K562 (cell line): ENCODE measurements around the gene TBC1D10A. TPM values are rescaled to one million over a fixed set of nuclear protein-coding genes. Genes with fewer than 3 reads are reported as not detected.

Experiments
- C11orf30 ChIP-seq: fragments of 450-650 bp; IDR thresholded peaks from 2 replicates; pipeline ENCODE4 v1.6.1; 2016; ENCODE audit warnings: low read depth, mild to moderate bottlenecking
- ETS2 ChIP-seq: IDR thresholded peaks from 2 replicates; pipeline ENCODE4 v1.6.1; 2016; ENCODE audit warnings: borderline replicate concordance, missing genetic modification characterization, mild to moderate bottlenecking, moderate library complexity, missing compliant biosample characterization; ENCODE audit not compliant: poor library complexity, severe bottlenecking
- L3MBTL2 ChIP-seq: fragments of 450-650 bp; IDR thresholded peaks from 2 replicates; pipeline ENCODE4 v1.6.1; 2016; ENCODE audit warnings: mild to moderate bottlenecking, moderate library complexity
- MYBL2 ChIP-seq, 2 experiments: fragments of 450-650 bp in 1 of 2; sonication (generic) in 1 of 2; formaldehyde crosslinking in 1 of 2; IDR thresholded peaks; 2 replicates each; pipeline versions ENCODE4 v1.6.1 to v1.8.1; 2017 to 2022; ENCODE audit warnings: borderline replicate concordance in 1 of 2, inconsistent platforms in 1 of 2, low read depth in 1 of 2, mild to moderate bottlenecking in 1 of 2, missing genetic modification reagents in 1 of 2, moderate library complexity in 1 of 2
- RAD21 ChIP-seq, 2 experiments: fragments of 250-450 bp in 1 of 2; fragments of 450-650 bp in 1 of 2; sonication (Bioruptor Pico) in 1 of 2; formaldehyde crosslinking in 1 of 2; IDR thresholded peaks in 1 of 2; conservative IDR thresholded peaks in 1 of 2; 2 replicates each; pipeline versions ENCODE4 v1.4.0 to v1.8.0; 2020 to 2022; ENCODE audit warnings: mild to moderate bottlenecking in 2 of 2, moderate library complexity in 1 of 2
- ZBTB7A ChIP-seq: IDR thresholded peaks from 2 replicates; pipeline ENCODE4 v1.6.1; 2011; ENCODE audit warnings: low read depth, mild to moderate bottlenecking, low read length, moderate library complexity, borderline replicate concordance; ENCODE audit not compliant: control insufficient read depth
- polyA plus RNA-seq, 8 experiments: library from polyadenylated mRNA; depleted of rRNA in 4 of 8; stranded (reverse) in 5 of 8; unstranded in 3 of 8; fragments of >200 nt; fragmentation: Nextera tagmentation in 2 of 8; fragmentation: Illumina TruSeq in 1 of 8; extraction: Ambion mirVana in 2 of 8; extraction: Trizol in 1 of 8; gene quantifications; 2 replicates each; pipeline versions ENCODE4 v1.2.1 to v1.2.3, GENCODE V29; 2011 to 2014; ENCODE audit warnings: inconsistent platforms in 1 of 8, missing spikeins in 1 of 8
- total RNA-seq, 7 experiments: library from RNA; depleted of rRNA in 6 of 7; stranded (reverse); fragments of >200 nt in 6 of 7; fragmentation: Illumina TruSeq in 2 of 7; extraction: Trizol in 2 of 7; gene quantifications; 2 replicates each; pipeline versions ENCODE4 v1.2.1 to v1.2.3, GENCODE V29; 2011 to 2021; ENCODE audit warnings: low replicate concordance in 1 of 7
- TF ChIP-seq, protein P1 (sequence below), 2 experiments: fragments of 450-650 bp; formaldehyde crosslinking in 1 of 2; IDR thresholded peaks; 2 replicates each; pipeline versions ENCODE4 v1.4.0 to v1.6.1; 2014 to 2020; ENCODE audit warnings: mild to moderate bottlenecking in 2 of 2, borderline replicate concordance in 1 of 2, low read depth in 1 of 2
- TF ChIP-seq, protein P2 (sequence below): fragments of 450-650 bp; formaldehyde crosslinking; IDR thresholded peaks from 2 replicates; pipeline ENCODE4 v1.4.0; 2020; ENCODE audit warnings: mild to moderate bottlenecking, mixed read lengths
- TF ChIP-seq, protein P3 (sequence below): sonication (generic); formaldehyde crosslinking; IDR thresholded peaks from 2 replicates; pipeline ENCODE4 v1.8.0; 2022; ENCODE audit warnings: mild to moderate bottlenecking, low read depth, missing genetic modification reagents
- TF ChIP-seq, protein P4 (sequence below): sonication (generic); formaldehyde crosslinking; IDR thresholded peaks from 2 replicates; pipeline ENCODE4 v1.9.0; 2022; ENCODE audit warnings: mild to moderate bottlenecking, missing genetic modification reagents

The TBC1D10A gene
- total and polyA plus RNA-seq, 9 of the 15 experiments (the other 6 are each of a cell fraction or from before 2014, with no cell fraction given): 0.13 to 10.4 (median 4.6) TPM

DNA sequence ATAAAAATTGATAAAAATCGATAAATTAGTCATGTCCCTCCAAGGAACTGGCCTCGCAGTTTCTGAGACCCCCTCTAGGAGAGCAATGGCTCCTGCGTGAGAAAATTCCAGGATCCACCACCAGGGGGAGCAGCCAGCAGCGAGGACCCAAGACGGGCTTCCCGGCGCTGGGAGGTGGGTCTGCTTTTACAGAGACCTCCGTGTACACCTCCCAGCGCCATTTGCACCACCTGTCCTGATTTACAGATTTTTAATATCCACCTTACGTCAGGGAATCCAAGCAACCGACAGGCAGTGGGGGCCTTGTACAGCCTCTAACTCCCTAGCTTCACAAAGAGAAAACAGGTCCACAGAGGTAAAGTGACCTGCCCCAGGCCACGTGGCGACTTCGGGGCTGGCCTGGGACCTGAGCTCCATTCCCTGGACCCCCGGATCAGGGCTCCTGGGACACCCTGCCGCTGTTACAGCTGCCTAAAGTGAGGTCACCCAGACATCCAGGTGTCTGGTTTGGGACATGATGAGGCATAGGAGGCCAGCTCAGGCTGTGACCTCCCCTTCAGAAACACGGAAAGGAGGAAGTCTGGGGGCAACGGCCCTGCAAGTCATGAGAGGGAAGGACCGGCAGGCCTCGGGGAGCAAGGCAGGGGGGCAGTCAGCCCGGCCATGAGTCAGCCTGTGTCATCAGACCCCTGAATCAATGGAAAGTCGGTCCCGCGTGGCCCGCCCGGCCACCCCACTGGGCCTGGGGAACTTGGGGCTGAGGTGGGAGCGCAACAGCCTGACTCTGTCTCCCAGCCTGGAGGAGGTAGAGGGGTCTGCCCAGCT lies 63.6 kb downstream of the TBC1D10A start (continued):
- TF ChIP-seq, protein P1, sequence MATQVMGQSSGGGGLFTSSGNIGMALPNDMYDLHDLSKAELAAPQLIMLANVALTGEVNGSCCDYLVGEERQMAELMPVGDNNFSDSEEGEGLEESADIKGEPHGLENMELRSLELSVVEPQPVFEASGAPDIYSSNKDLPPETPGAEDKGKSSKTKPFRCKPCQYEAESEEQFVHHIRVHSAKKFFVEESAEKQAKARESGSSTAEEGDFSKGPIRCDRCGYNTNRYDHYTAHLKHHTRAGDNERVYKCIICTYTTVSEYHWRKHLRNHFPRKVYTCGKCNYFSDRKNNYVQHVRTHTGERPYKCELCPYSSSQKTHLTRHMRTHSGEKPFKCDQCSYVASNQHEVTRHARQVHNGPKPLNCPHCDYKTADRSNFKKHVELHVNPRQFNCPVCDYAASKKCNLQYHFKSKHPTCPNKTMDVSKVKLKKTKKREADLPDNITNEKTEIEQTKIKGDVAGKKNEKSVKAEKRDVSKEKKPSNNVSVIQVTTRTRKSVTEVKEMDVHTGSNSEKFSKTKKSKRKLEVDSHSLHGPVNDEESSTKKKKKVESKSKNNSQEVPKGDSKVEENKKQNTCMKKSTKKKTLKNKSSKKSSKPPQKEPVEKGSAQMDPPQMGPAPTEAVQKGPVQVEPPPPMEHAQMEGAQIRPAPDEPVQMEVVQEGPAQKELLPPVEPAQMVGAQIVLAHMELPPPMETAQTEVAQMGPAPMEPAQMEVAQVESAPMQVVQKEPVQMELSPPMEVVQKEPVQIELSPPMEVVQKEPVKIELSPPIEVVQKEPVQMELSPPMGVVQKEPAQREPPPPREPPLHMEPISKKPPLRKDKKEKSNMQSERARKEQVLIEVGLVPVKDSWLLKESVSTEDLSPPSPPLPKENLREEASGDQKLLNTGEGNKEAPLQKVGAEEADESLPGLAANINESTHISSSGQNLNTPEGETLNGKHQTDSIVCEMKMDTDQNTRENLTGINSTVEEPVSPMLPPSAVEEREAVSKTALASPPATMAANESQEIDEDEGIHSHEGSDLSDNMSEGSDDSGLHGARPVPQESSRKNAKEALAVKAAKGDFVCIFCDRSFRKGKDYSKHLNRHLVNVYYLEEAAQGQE (IDR thresholded peaks at IDR 0.05; ENCODE audit: borderline replicate concordance): peak; percentile 58; the same call in 1 of the 2 replicates
- TF ChIP-seq, protein P1 (CRISPR knock-in tag; IDR thresholded peaks at IDR 0.05; ENCODE audit: low read depth): no peak
- TF ChIP-seq L3MBTL2 (peak; percentile 71), ETS2 (tag) (no peak), MYBL2 (IDR thresholded peaks at IDR 0.05; ENCODE audit: low read depth) (no peak), MYBL2 (CRISPR knock-in tag; IDR thresholded peaks at IDR 0.05; ENCODE audit: borderline replicate concordance) (no peak), C11orf30 (no peak), RAD21 (CRISPR knock-in tag; conservative IDR thresholded peaks at IDR 0.05 in 1 of 2, IDR thresholded peaks at IDR 0.05 in 1 of 2) (peak; percentile 49 to 71), ZBTB7A (peak; percentile 72)
- TF ChIP-seq, protein P2, sequence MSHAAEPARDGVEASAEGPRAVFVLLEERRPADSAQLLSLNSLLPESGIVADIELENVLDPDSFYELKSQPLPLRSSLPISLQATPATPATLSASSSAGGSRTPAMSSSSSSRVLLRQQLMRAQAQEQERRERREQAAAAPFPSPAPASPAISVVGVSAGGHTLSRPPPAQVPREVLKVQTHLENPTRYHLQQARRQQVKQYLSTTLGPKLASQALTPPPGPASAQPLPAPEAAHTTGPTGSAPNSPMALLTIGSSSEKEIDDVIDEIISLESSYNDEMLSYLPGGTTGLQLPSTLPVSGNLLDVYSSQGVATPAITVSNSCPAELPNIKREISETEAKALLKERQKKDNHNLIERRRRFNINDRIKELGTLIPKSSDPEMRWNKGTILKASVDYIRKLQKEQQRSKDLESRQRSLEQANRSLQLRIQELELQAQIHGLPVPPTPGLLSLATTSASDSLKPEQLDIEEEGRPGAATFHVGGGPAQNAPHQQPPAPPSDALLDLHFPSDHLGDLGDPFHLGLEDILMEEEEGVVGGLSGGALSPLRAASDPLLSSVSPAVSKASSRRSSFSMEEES (CRISPR knock-in tag): no peak
- TF ChIP-seq, protein P3, sequence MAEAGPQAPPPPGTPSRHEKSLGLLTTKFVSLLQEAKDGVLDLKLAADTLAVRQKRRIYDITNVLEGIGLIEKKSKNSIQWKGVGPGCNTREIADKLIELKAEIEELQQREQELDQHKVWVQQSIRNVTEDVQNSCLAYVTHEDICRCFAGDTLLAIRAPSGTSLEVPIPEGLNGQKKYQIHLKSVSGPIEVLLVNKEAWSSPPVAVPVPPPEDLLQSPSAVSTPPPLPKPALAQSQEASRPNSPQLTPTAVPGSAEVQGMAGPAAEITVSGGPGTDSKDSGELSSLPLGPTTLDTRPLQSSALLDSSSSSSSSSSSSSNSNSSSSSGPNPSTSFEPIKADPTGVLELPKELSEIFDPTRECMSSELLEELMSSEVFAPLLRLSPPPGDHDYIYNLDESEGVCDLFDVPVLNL (CRISPR knock-in tag): no peak
- TF ChIP-seq, protein P4, sequence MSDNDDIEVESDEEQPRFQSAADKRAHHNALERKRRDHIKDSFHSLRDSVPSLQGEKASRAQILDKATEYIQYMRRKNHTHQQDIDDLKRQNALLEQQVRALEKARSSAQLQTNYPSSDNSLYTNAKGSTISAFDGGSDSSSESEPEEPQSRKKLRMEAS (CRISPR knock-in tag): peak; percentile 10; the same call in 1 of the 2 replicates
